Measurements from ENCODE around the gene PTK7.

PTK7 gene

DNA sequence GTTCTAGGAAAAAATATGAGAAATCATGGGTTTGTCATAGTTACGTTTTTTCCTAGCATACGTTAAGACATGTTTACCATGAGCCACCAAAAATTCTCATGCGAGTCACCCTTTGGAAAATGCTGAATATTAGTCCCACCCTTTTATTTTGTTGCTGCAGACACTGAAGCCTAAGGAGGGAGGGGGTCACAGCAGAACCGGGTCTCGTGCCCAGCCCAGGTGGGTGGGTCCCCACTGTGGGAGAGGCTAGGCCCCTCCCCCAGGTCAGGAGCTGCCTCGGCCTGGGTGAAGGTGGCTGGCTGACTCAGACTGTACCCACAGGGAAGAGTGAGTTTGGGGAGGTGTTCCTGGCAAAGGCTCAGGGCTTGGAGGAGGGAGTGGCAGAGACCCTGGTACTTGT is 68.8 kb downstream of the PTK7 start:
- DNase-seq (ENCODE audit: low read depth, low spot score): no peak

- no peak for DNase-seq (ENCODE audit: low read depth, low spot score)
Measured at GRCh38 chr6:43146261-43146660, 70.1 kb downstream of the PTK7 start.

- DNase-seq (ENCODE audit: low read depth, low spot score): no peak
Measured at GRCh38 chr6:43146709-43147688, 70.9 kb downstream of the PTK7 start.

DNA sequence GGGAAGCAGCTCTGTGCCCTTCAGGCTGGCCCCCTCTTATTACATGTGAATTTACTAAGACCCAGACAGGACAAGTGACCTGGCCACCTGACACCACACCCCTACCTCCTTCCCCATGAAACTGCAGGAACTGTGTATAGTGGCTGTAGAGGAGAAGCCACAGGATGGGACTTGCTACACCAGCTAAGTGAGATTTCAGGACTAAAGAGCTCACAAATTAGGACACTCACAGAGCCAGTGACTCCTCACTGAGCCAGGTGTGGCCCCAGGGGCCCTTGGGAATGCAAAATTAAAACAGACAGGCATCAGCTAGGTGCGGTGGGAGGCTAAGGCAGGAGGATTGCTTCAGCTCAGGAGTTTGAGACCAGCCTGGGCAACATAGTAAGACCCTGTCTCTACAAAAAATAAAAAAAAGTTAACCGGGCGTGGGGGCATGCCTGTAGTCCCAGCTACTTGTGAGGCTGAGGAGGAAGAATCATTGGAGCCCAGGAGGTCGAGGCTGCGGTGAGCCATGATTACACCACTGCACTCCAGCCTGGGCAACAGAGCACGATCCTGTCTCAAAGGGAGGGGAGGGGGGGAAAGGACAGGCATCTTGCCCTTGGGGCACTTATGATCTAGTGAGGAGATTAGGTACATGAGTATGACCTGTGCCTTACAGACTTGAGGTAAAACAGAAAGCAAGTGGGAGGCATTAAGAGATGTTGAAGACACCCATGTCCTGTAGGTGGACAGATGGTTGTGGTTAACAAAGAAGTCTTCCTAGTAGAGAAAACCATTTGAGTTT is 71.8 kb downstream of the PTK7 start:
- DNase-seq (ENCODE audit: low read depth, low spot score): no peak

DNA sequence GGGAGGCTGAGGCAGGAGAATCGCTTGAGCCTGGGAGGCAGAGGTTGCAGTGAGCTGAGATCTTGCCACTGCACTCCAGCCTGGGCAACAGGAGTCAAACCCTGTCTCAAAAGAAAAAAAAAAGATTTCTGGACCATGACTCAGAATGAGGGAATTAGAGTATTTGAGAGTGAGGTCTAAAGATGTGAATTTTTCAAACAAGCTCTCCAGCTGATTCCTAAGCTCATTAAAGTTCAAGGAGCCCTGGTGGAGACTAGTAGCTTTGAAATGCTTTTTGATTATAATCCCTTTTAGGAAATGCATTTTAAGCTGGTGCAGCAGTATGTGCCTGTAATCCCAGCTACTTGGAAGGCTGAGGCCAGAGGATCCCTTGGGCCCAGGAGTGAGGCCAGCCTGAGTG is 73.2 kb downstream of the PTK7 start:
- no peak for DNase-seq (ENCODE audit: low read depth, low spot score)

GRCh38 chr6:43150051-43150751 is 74.1 kb downstream of the PTK7 start:
- no peak for DNase-seq (ENCODE audit: low read depth, low spot score)

- no peak for DNase-seq (ENCODE audit: low read depth, low spot score)
Measured at GRCh38 chr6:43159599-43159998, 83.5 kb downstream of the PTK7 start.

DNA sequence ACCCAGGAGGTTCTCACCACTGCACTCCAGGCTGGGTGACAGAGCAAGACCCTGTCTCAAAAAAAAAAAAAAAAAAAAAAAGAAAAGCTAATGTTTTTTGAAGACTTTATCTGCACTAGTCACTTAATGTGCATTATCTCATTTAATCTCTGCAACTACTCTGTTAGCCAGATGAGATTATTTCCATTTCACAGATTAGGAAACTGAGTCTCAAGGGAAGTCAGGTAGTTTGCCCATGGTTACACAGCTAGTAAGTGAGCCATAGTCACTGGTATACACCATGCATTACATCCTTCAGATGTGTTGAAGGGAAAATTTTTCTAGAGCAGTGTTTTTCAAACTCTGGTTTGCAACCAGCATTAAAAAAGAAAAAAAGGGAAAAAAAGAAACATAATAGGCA is 87.8 kb downstream of the PTK7 start:
- DNase-seq (ENCODE audit: low read depth, low spot score): no peak

DNA sequence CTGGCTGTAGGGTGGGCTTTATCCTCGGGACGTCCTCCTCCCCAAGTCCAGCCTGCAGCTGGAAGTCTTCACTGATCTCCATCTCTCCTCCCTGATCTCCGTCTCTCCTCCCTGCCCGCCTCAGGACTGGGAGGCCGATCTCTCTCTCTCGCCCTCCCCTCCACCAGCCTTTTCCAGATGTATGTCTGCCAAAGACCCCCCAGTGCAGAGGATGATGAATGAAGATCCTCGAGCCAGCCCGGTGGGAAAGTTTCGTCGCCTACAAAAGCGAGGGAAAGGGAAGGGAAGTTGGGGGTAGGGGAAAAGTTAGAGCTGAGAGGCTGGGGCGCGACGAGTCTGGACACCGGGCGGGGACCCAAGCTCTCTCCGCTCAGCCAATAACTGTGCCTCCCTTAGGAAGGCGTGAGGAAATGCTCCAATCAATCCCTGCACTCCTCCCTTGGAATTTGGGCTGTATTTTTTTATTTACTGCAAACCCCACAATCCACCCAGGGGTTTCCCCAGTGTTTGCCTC is 94.4 kb downstream of the PTK7 start:
- DNase-seq (ENCODE audit: low read depth, low spot score): peak; percentile 25

GRCh38 chr6:43170931-43171706 is 95.0 kb downstream of the PTK7 start, which contains the start of gene SRF:
Gene SRF, plus strand, starts transcription at chr6:43171269. Its CDS starts 388 bp downstream, at chr6:43171657.
- peak; percentile 97 for DNase-seq (ENCODE audit: low read depth, low spot score)

- DNase-seq (ENCODE audit: low read depth, low spot score): no peak
Measured at GRCh38 chr6:43171707-43172103, 95.6 kb downstream of the PTK7 start.

GRCh38 chr6:43172104-43173007 is 96.2 kb downstream of the PTK7 start:
- DNase-seq (ENCODE audit: low read depth, low spot score): no peak

- no peak for DNase-seq (ENCODE audit: low read depth, low spot score)
Measured at GRCh38 chr6:43173591-43174262, 97.6 kb downstream of the PTK7 start.

- DNase-seq (ENCODE audit: low read depth, low spot score): peak; percentile 96
Measured at GRCh38 chr6:43174263-43175112, 98.4 kb downstream of the PTK7 start.

DNA sequence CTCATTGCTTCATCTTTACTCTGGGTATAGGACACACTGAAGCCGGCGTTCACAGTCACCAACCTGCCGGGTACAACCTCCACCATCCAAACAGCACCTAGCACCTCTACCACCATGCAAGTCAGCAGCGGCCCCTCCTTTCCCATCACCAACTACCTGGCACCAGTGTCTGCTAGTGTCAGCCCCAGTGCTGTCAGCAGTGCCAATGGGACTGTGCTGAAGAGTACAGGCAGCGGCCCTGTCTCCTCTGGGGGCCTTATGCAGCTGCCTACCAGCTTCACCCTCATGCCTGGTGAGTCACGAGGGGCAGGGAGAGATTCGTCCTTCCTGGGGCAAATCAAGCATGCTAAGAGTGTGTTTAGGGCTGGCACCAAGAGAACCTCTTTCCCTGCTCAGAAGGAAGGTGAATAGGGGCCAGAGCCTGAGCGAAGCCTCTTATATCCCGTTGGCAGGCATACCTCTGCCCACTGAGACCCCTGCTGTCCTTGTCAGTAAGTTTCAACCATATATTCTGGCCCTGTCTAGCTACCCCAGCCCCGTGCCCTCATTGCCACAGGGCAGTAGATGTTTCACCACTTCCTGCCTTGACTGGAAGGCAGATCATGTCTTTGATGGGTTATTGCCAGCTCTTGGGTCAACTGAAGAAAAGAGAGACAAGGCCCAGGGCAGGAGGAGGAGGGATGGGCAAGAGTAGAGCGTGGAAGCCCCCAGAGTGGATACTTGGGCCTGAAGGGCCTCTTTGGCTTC is 99.7 kb downstream of the PTK7 start:
- no peak for DNase-seq (ENCODE audit: low read depth, low spot score)

DNA sequence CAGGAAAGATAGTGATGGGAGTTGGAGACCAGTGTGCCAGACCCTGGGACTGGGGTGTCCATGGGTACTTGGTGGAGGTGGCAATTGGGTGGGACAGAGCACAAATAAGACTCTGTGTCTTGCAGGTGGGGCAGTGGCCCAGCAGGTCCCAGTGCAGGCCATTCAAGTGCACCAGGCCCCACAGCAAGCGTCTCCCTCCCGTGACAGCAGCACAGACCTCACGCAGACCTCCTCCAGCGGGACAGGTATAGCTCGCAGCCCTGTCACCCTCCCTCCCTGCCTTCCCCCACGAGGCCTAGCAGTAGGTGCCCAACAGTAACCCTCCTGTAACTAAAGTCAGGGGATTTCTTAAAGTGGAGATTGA is 100.3 kb downstream of the PTK7 start:
- DNase-seq (ENCODE audit: low read depth, low spot score): no peak

DNA sequence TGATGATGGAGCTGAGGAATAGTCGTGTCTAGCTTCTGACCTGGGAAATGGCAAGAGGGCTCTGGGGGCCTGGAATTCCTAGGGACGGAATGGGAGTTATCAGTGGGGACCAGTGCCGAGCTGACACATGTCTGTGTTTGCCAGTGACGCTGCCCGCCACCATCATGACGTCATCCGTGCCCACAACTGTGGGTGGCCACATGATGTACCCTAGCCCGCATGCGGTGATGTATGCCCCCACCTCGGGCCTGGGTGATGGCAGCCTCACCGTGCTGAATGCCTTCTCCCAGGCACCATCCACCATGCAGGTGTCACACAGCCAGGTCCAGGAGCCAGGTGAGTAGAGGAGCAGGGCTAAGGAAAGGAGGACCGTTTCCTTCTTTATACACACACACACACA is 102.0 kb downstream of the PTK7 start:
- DNase-seq (ENCODE audit: low read depth, low spot score): no peak
